Mesothelial cell of epicardium (in vitro differentiated cells): Measurements from ENCODE around the gene ST13. TPM values are rescaled to one million over a fixed set of nuclear protein-coding genes. Genes with fewer than 3 reads are reported as not detected.
"Not testable (repeated sequence)": the region's sequence is repeated elsewhere in the genome, so short reads cannot be mapped to it uniquely, and the experiment has no call there.

Experiments used
- DNase-seq, 2 experiments: peaks; one replicate each; pipeline ENCODE4 v3.0.0; 2021; ENCODE audit warnings: low spot score in 2 of 2; ENCODE audit not compliant: unreplicated experiment in 2 of 2
- H3K27ac Mint-ChIP-seq: 2 replicates; pipeline ENCODE4 v1.8.0; 2021; ENCODE audit warnings: mixed read lengths
- H3K27me3 Mint-ChIP-seq: 2 replicates; pipeline ENCODE4 v1.8.0; 2021; ENCODE audit warnings: low read depth, mixed read lengths
- H3K36me3 Mint-ChIP-seq: 2 replicates; pipeline ENCODE4 v1.8.0; 2021; ENCODE audit warnings: mixed read lengths
- H3K4me1 Mint-ChIP-seq: 2 replicates; pipeline ENCODE4 v1.8.0; 2021; ENCODE audit warnings: mixed read lengths
- H3K4me3 Mint-ChIP-seq: 2 replicates; pipeline ENCODE4 v1.8.0; 2021; ENCODE audit warnings: mild to moderate bottlenecking, moderate library complexity, mixed read lengths
- H3K9me3 Mint-ChIP-seq: 2 replicates; pipeline ENCODE4 v1.8.0; 2021; ENCODE audit warnings: mixed read lengths
- CTCF ChIP-seq: fragments of 200-600 bp; sonication (generic); IDR thresholded peaks from one replicate; pipeline ENCODE4 v1.5.0; 2021; ENCODE audit warnings: antibody characterized with exemption; ENCODE audit not compliant: unreplicated experiment
- microRNA-seq: library from miRNA; unstranded; fragments of <30 nt; microRNA quantifications from one replicate; pipeline ENCODE4 v1.2.0, GENCODE V29; 2021; ENCODE audit warnings: inconsistent platforms, mixed read lengths
- total RNA-seq: library from RNA; stranded (reverse); gene quantifications from 3 replicates; pipeline ENCODE4 v1.2.1, GENCODE V29; 2021

The ST13 gene
- total RNA-seq, 1 donor from 2014 or later: 327 TPM

GRCh38 chr22:40792451-40792850 lies 64.0 kb downstream of the ST13 start:
- Mint-ChIP-seq H3K4me1 (peaks cover 20% of the 10 kb centered on the region), H3K9me3 (peaks cover 6% of the 10 kb centered on the region), H3K4me3 (no peak overlapping the region), H3K27ac (no peak overlapping the region), H3K36me3 (peaks cover 32% of the 10 kb centered on the region), H3K27me3 (no peaks in the 10 kb centered on the region)
- DNase-seq: no peak
- TF ChIP-seq CTCF: no peak

GRCh38 chr22:40791241-40791640 lies 65.2 kb downstream of the ST13 start:
- Mint-ChIP-seq H3K27ac (peak overlapping the region; percentile 9), H3K9me3 (peaks cover 6% of the 10 kb centered on the region), H3K4me1 (peaks cover 10% of the 10 kb centered on the region), H3K4me3 (no peak overlapping the region), H3K36me3 (peaks cover 35% of the 10 kb centered on the region), H3K27me3 (no peaks in the 10 kb centered on the region)
- no peak for DNase-seq
- no peak for TF ChIP-seq CTCF

GRCh38 chr22:40789131-40789530 lies 67.3 kb downstream of the ST13 start:
- Mint-ChIP-seq H3K4me3 (no peak overlapping the region), H3K27ac (peak overlapping the region; percentile 34), H3K36me3 (peaks cover 43% of the 10 kb centered on the region), H3K27me3 (no peaks in the 10 kb centered on the region), H3K4me1 (peaks cover 10% of the 10 kb centered on the region), H3K9me3 (peaks cover 6% of the 10 kb centered on the region)
- no peak for DNase-seq
- no peak for TF ChIP-seq CTCF

GRCh38 chr22:40782521-40782920 lies 73.9 kb downstream of the ST13 start:
- no peak for DNase-seq
- H3K4me3 Mint-ChIP-seq: no peak overlapping the region
- peaks cover 28% of the 10 kb centered on the region for H3K36me3 Mint-ChIP-seq
- peaks cover 4% of the 10 kb centered on the region for H3K9me3 Mint-ChIP-seq
- H3K27ac Mint-ChIP-seq: peak overlapping the region; percentile 90
- peaks cover 22% of the 10 kb centered on the region for H3K4me1 Mint-ChIP-seq
- TF ChIP-seq CTCF: no peak
- H3K27me3 Mint-ChIP-seq: no peaks in the 10 kb centered on the region

GRCh38 chr22:40781749-40782148 lies 74.7 kb downstream of the ST13 start:
- H3K27me3 Mint-ChIP-seq, DNase-seq, H3K4me3 Mint-ChIP-seq, H3K9me3 Mint-ChIP-seq: not testable (repeated sequence)
- Mint-ChIP-seq H3K4me1 (peaks cover 22% of the 10 kb centered on the region), H3K36me3 (peaks cover 32% of the 10 kb centered on the region), H3K27ac (peak overlapping the region; percentile 90)

Small RNAs within 50 kb of the gene (microRNA-seq; reads per million reads assigned to microRNA genes)
- 1.2 reads per million for gene MIR4766

Other genes starting within 250 kb of the ST13 start
- 105 to 109 TPM (median 108 TPM) in 3 replicates for gene MRTFA, start 219.9 kb downstream of the ST13 start, total RNA-seq
- gene MCHR1, start 177.2 kb downstream of the ST13 start, total RNA-seq: 2.5 to 3.5 TPM (median 3.2 TPM) in 3 replicates
- gene SLC25A17, start 37.3 kb downstream of the ST13 start, total RNA-seq: 30.1 to 31.1 TPM (median 30.6 TPM) in 3 replicates
- gene XPNPEP3, start 509 bp upstream of the ST13 start, total RNA-seq: 21.2 to 24.8 TPM (median 22.6 TPM) in 3 replicates
- gene DNAJB7, start 5.5 kb upstream of the ST13 start, total RNA-seq: not detected in 3 replicates
- gene RBX1, start 94.7 kb upstream of the ST13 start, total RNA-seq: 56.7 to 60.4 TPM (median 60.1 TPM) in 3 replicates
- gene EP300, start 236.0 kb upstream of the ST13 start, total RNA-seq: 113 to 124 TPM (median 123 TPM) in 3 replicates